ENCODE results near the gene ARID1B.

DNA sequence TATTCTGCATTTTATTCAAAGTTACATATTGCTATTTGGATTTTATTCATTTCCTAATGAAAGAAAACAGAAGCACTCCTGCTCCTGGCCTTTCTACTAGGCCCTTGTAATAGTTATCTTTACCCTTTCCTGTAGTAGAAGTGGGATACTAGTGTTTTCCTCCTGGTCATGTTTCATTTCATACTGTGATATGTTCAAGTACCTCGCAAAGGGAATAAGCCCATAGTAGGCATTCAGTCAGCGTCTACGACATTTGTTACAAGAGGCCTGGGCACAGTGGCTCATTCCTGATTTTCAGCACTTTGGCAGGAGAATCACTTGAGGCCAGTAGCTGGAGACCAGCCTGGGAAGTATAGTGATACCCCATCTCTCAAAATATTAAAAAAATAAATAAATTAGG is 154.1 kb downstream of the ARID1B start:
- TF ChIP-seq, protein P1, sequence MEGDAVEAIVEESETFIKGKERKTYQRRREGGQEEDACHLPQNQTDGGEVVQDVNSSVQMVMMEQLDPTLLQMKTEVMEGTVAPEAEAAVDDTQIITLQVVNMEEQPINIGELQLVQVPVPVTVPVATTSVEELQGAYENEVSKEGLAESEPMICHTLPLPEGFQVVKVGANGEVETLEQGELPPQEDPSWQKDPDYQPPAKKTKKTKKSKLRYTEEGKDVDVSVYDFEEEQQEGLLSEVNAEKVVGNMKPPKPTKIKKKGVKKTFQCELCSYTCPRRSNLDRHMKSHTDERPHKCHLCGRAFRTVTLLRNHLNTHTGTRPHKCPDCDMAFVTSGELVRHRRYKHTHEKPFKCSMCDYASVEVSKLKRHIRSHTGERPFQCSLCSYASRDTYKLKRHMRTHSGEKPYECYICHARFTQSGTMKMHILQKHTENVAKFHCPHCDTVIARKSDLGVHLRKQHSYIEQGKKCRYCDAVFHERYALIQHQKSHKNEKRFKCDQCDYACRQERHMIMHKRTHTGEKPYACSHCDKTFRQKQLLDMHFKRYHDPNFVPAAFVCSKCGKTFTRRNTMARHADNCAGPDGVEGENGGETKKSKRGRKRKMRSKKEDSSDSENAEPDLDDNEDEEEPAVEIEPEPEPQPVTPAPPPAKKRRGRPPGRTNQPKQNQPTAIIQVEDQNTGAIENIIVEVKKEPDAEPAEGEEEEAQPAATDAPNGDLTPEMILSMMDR (IDR thresholded peaks at IDR 0.05; ENCODE audit: low read length), result no peak
- TF ChIP-seq EZH2 (optimal IDR thresholded peaks at IDR 0.05; ENCODE audit: low read depth, low read length), result no peak

Data from MM.1S (cell line).